NCI-H1417 (cell line): ENCODE results near the gene GRB14.

ENCODE experiments used
- DNase-seq, 3 experiments: peaks; one replicate each; lab custom pipeline; 2025; lab: John Stamatoyannopoulos, UW

The GRB14 gene

GRCh38 chr2:164613321-164613982 is 7.8 kb downstream of the GRB14 start:
- no peak for DNase-seq

GRCh38 chr2:164609790-164610189 is 11.5 kb downstream of the GRB14 start:
- no peak for DNase-seq

DNA sequence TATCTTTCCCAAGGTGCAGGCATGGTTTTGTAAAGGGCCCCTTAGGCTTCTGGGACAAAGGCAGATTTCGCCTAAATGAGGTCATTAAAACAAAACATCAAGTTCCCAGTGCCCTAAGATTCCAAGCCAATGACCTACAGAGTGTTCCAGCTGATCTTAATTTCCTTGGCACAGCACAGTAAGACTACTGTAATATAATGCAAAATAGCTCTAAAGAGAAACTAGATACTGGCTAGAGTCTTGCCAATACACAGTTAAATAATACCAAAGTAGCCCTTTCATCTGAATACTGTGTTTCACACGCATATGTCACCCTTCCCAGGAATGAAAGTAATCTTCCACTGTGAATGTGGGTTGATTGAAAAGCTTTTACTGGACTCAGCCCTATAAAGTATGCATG is 14.7 kb downstream of the GRB14 start:
- no peak for DNase-seq

- DNase-seq = no peak
Measured at GRCh38 chr2:164605295-164605694, 16.0 kb downstream of the GRB14 start.

DNA sequence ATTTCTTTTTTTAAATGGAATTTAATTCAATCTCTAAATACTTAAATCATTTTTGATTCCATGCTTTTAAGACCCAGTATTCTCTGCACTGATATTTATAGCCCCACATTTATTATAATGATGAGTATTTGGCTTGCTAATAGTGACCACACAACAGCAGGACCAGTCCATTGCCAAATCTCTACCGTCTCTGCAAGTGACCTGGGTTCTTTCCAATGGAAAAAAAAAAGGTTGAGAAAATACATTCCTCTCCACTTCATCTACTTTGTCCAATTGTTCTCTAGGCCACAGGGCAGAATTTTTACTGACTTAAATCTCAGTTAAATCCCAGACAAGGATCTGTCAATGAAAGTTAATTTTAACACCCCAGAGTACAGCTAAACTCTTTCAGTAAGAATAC is 20.5 kb downstream of the GRB14 start:
- no peak for DNase-seq

- peak; percentile 22 to 65 (median 43) for DNase-seq
Measured at GRCh38 chr2:164599954-164600589, 21.2 kb downstream of the GRB14 start.

DNA sequence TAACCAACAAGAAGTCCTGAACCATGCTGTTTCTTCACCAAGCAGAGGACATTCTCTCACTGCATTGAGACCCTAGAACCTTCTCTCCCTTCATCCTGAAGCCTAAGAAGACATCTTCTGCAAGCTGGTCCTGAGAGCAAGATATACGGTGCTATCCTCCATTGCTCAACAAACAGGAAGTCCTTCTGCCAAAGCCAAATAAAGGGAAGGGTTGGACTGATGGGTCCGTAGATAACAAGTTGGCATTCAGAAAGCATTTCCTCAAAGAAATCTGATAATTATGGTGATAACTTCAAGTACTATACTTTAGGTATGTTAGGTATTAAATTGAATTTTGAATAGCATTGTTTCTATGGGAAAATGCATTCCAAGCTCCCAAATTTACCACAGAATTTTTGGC is 23.3 kb downstream of the GRB14 start:
- DNase-seq = no peak

DNA sequence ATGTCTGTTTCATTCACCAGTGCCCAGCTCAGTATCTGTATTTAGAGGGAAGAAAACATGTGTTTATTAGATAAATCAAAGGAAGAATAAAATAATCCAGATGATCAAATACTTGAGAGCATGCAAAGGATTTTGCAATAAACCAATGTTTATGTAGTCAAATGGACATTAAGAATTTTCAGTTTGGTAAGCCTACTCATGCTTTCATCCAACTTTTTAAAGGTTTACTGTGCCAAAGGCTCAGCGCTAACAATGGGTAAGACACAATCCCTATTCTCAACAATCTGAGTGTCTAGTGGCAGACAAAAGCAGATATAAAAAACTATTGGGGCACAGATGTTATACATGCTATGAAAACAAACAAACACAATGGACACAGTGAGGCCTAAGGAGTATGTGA is 26.3 kb downstream of the GRB14 start:
- DNase-seq = no peak

DNA sequence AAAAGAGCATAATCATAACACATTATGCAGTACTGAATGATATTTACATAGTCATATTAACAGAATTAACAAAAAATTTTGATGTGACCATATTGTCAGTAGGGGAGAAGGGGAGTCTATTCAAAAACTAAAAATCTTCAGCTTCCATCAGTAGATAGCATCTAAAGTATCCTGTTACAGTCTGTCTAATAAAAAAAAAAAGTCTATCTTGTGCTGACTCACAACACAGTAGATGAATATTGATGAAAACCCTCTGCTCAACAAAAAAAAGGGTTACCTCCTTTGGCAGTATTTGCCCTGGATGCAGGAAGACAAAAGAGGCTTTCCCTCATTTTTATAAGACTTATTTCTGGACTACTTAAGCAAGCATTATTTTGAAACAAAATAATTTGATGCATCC is 27.3 kb downstream of the GRB14 start:
- no peak for DNase-seq

DNA sequence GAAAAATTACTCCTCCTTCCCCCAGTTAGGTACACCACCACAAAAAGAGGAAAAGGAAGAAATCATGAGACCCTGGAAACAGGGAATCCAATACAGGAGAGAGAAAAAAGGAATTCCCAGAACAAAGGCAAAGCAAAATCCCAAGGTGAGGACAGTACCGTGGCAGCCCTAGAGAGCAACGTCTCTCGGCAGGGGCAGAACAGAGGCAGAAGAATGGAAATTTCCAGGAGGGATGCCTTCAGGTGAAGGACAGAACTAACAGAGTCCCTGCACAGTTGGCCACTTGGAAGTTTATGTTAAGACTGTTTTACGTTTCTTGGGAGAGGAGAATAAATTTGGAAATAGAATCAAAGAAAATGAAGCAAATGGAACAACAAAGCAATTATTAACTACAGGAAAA is 27.7 kb downstream of the GRB14 start:
- no peak for DNase-seq

- no peak for DNase-seq
Measured at GRCh38 chr2:164589522-164589921, 31.8 kb downstream of the GRB14 start.

- DNase-seq = no peak
Measured at GRCh38 chr2:164581050-164581449, 40.2 kb downstream of the GRB14 start.

GRCh38 chr2:164574931-164575330 is 46.4 kb downstream of the GRB14 start:
- no peak for DNase-seq

DNA sequence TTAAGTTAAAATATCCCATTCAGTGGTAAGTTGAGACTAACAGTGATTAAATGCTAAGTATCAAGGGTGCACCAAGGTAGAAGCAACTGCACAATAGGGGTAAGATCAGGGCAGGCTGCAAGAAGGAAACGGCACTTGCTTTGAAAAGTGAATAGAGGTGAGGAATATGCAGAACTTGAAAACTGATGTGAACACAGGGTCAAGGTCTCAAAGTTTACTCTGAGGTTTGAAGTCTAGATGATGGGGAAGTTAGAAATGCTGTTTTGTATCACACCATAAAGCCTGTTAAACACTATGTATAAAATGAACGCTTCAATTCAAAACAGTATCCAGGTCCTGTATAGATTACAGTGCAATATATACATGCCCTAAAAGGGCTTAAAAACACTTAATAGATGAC is 50.8 kb downstream of the GRB14 start:
- no peak for DNase-seq

DNA sequence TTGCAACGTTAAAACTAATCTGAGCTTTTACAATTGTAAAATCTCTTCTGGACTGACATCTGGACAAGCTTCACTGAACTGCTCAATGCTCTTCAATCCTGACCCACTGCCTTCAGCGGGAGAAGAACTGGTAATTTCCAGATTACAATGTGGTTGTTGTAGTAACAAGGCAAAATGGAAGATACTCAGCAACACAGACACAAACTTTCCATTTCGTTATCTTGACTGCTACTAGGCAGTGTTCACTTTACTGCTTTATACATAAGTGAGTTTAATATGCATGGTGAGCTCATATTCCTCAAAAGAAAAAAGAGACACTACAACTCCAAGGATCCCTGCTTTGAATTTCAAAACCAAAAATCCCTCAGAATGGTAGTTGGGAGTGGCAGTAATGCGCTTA is 51.9 kb downstream of the GRB14 start:
- no peak for DNase-seq

GRCh38 chr2:164568317-164568716 is 53.0 kb downstream of the GRB14 start:
- DNase-seq = no peak

GRCh38 chr2:164567335-164567989 is 53.8 kb downstream of the GRB14 start:
- no peak for DNase-seq

GRCh38 chr2:164565359-164565758 is 55.9 kb downstream of the GRB14 start:
- DNase-seq = no peak

DNA sequence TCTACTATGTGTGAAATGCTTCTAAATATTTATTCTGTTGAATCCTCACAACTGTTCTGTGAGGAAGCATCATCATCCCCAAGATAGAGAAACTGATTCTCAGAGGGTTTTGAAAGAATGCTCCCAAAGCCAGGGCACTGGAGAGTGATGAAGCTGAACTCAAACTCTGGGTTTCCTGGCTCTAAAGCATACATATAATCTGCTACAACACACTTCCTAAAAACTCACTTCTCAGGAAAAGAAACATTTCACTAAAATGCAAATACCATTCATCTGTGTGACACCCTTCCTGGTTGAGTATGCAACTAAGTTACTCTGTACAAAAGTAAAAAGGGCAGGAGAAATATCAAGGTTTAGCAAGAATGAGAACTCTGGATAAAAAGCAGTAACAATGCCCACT is 58.6 kb downstream of the GRB14 start:
- no peak for DNase-seq

- DNase-seq = no peak
Measured at GRCh38 chr2:164561991-164562390, 59.3 kb downstream of the GRB14 start.

DNA sequence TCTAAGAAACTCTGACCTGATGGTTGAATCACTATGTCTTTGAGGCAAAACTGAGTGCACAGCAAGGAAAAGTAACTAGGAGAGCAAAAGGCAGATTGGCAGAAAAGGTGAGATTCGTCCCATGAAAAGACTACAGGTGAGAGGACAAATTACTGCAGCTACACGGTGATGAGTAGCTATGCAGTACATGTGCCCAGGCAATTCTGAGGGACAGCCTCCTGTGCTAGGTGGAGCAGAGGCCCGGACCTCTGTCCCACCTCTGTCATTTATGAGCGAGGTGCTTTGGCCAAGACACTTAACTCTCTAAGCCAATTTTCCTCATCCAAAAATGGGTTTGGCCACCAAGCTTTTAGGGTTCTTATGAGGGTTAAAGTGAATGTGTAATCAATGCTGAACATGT is 59.9 kb downstream of the GRB14 start:
- DNase-seq = no peak

- DNase-seq = no peak
Measured at GRCh38 chr2:164560902-164561301, 60.4 kb downstream of the GRB14 start.

- peak in 2 of 3 experiments; percentile 18 to 25 for DNase-seq
Measured at GRCh38 chr2:164560181-164560792, 61.0 kb downstream of the GRB14 start.
